Inflammatory macrophage (primary cell): Measurements from ENCODE around the gene PLEKHG7.

ENCODE experiments used
- DNase-seq, 2 donors: peaks; one replicate each; pipeline ENCODE4 v3.0.0-alpha.2; 2020 to 2022

Gene PLEKHG7

DNA sequence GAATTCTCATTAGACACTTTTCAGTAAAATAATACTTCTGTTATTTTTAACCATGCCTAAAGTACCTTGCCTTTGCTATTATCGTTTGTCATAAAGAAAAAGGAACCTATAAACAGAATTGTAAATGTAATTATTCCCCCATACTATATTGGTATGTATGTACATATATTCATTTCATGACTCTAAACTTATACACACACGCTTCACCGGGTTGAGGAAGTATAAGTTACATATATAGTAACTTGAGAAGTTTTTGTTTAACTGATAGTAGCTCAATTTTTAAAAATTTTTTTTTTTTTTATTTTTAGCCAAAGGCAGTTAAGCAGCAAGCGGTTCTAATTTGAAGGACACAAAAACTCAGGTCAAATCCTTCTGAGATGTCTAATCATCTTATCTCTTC lies 107.6 kb downstream of the PLEKHG7 start:
- DNase-seq = no peak

- no peak for DNase-seq
Observed at GRCh38 chr12:92814584-92814983, 111.8 kb downstream of the PLEKHG7 start.

DNA sequence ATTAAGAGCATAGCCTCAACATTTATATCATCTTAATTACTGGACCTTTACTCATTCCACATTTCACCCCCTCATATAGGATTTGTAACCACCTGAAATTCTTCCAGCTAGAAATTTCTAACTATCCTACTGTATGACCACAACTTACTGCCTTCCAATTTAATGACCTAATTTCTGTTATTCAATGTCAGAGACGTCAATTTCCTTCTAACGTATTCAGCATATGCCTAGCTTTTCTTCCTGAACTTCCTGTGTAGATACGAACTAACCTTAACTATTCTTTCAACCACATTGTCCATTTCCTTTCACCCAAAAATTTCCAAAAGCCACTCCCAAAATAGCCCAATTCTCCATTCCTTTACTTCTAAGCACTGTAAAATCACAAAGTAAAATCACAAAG lies 118.4 kb downstream of the PLEKHG7 start:
- no peak for DNase-seq
